ENCODE data around the gene NTN1.
A peak's percentile ranks its signal among the peaks of the same experiment; 100 is the strongest.

NTN1 gene

DNA sequence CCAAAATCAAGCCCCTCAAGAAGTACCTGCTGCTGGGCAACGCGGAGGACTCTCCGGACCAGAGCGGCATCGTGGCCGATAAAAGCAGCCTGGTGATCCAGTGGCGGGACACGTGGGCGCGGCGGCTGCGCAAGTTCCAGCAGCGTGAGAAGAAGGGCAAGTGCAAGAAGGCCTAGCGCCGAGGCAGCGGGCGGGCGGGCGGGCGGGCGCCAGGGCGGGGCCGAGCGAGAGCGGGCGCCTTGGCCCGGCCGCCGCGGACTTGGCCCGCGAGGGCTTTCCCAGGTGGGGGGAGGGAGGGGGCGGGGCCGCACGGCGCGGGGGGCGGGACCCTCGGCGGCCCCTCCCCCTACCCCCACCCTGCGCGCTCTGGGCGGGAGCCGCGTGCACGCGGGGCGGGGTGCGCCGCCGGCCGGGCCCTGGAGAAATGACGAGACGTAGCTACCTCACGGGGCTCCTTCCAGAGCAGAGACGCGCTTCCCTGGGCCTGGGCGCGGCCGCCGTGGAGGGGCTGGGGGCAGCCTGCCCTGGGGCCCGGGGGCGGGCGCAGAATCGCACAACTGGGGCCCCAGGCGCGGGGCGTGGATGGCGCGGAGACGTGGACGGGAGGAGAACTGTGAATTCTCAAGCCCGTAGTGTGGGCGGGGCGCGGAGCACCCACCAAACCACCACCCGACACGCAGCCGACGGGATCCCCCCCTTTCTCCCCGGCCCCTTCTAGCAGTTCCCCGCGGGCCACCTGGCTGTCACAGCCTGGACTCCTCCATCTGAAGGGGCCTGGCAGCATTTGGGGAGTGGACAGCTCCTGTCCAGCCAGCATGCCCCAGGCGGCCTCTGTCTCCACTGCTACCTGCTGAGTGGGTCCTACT is 218.7 kb downstream of the NTN1 start:
- no peak for DNase-seq (ENCODE audit: low read depth)
- H3K4me3 ChIP-seq (ENCODE audit: control insufficient read depth, low read depth, low read length), result peak overlapping the region; percentile 23
- TF ChIP-seq, protein P1, sequence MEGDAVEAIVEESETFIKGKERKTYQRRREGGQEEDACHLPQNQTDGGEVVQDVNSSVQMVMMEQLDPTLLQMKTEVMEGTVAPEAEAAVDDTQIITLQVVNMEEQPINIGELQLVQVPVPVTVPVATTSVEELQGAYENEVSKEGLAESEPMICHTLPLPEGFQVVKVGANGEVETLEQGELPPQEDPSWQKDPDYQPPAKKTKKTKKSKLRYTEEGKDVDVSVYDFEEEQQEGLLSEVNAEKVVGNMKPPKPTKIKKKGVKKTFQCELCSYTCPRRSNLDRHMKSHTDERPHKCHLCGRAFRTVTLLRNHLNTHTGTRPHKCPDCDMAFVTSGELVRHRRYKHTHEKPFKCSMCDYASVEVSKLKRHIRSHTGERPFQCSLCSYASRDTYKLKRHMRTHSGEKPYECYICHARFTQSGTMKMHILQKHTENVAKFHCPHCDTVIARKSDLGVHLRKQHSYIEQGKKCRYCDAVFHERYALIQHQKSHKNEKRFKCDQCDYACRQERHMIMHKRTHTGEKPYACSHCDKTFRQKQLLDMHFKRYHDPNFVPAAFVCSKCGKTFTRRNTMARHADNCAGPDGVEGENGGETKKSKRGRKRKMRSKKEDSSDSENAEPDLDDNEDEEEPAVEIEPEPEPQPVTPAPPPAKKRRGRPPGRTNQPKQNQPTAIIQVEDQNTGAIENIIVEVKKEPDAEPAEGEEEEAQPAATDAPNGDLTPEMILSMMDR (IDR thresholded peaks at IDR 0.05; ENCODE audit: control insufficient read depth, insufficient read depth, low read depth, low read length, missing control alignments), result no peak

DNA sequence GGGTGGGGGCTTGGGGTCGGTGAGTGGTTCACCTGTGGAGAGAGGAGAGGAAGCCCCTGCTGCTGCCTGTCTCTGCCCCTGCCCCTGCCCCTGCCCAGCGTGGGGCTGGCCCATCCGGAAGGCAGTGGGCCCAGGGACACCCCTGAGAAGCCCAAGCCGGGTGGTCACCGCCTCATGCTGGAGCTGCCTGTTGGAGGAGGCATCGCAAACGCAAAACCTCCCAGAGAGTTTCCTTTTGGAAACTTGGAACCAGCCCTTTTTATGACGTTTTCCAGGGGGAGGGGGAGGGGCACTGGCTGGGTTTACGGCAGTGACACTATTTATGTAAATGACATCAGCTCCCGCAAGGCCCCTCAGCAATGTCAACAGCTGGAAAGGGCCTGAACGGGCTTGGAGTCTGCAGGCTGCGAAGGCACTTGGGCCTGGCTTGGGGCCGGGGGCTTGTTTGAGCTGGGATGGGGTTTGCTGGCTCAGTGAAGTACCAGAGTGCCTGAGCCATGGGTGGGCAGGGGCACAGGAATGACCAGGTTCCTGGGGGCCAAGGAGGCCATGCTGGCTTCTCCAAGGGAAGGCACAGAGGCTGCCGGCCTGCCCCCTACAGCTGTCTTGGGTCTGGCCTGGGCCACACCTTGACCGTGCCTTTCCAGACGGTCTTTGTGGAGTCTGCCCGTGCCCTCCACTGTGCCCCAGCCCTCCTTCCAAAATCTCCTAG is 219.5 kb downstream of the NTN1 start:
- TF ChIP-seq, protein P1 (IDR thresholded peaks at IDR 0.05; ENCODE audit: control insufficient read depth, insufficient read depth, low read depth, low read length, missing control alignments), result no peak
- no peak for DNase-seq (ENCODE audit: low read depth)
- H3K4me3 ChIP-seq (ENCODE audit: control insufficient read depth, low read depth, low read length), result no peak overlapping the region

DNA sequence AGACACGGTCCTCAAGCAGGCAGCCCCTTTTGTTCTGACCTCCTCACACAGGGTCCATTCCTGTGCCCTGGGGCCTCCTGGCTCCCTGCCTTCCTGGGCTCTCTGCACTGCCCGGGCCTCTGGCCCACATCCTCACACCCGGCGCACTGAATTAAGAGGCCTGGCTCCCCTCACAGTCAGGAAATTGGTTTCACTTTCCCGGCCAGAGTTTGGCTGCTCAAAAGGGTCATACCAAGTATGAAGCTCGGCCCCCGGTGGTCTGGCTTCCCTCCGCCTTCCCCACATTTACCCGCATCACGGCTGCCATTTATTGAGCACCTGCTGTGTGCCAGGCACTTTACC is 220.0 kb downstream of the NTN1 start:
- TF ChIP-seq, protein P1 (IDR thresholded peaks at IDR 0.05; ENCODE audit: control insufficient read depth, insufficient read depth, low read depth, low read length, missing control alignments), result no peak
- DNase-seq (ENCODE audit: low read depth), result no peak
- no peak overlapping the region for H3K4me3 ChIP-seq (ENCODE audit: control insufficient read depth, low read depth, low read length)

DNA sequence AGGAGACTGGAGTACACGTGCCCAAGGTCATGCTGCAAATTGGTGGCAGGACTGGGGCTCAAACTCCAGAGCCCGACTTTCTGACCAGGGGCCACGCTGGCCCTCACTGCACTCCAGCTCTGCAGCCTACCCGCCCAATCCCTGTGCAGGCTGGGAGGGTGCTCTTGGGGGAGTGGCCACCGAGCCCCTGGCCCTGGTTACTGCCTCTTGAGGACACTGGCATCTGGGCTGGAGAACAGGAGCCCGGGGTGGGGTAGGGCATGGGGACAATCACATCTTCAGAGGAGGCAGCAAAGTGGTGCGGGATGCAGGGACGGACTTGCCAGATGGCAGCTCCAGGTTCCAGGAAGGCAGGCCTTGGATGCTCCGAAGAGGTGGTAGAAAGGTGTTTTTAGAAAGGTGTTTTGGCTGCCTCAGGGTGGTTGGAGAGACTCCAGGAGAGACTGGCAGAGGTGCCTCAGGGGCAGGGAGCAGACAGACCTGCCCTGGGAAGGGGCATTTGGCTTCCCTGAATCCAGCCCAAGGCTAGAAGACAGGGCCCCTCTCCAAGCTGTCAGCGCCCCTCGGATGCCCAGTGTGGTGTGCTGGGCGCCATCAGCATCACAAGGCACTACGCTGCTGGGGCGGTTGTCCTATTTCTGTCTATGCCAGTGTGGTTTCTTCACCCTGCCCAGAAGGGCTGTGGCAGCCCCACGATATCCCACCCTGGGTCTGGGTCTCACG is 220.6 kb downstream of the NTN1 start:
- no peak for DNase-seq (ENCODE audit: low read depth)
- TF ChIP-seq, protein P1 (IDR thresholded peaks at IDR 0.05; ENCODE audit: control insufficient read depth, insufficient read depth, low read depth, low read length, missing control alignments), result no peak
- H3K4me3 ChIP-seq (ENCODE audit: control insufficient read depth, low read depth, low read length), result no peak overlapping the region

DNA sequence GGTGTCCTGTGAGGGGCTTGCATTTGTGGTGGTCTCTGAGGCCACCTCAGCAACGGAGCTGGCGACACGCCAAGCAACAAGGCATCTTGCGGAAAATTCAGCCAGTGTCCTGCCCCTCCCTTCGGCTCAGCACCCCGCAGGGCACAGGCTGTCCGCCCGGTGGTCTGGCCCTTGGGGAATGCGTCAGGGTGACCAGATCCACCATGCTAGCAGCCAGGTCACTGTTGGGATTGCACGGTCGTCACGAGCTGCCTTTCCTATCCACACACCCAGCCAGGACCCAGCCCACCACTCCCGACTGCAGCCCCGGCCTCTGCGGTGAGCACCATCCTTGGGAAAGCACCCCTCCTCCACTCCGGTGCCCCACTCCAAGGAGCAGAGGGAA is 221.2 kb downstream of the NTN1 start:
- no peak for DNase-seq (ENCODE audit: low read depth)
- H3K4me3 ChIP-seq (ENCODE audit: control insufficient read depth, low read depth, low read length), result no peak overlapping the region
- TF ChIP-seq, protein P1 (IDR thresholded peaks at IDR 0.05; ENCODE audit: control insufficient read depth, insufficient read depth, low read depth, low read length, missing control alignments), result no peak

DNA sequence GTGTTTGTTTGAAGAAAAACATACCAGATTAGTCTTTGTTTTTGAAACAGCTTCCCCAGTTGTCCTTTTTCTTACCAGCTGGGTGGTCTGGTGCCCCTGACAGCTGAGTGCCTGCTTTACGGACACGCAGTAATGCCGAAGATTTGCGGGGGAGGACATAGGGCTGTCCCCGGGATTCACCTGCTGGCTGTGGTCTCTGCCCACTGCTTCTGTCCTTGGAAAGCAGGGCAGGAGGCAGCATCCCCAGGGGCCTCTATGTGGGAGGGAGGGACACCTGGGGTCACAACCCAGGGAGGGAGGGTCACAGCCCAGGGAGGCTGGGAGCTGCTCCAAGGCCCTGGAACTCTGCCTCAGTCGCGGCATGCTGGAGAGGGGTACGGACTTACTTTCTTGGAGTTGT is 221.7 kb downstream of the NTN1 start:
- DNase-seq (ENCODE audit: low read depth), result no peak
- TF ChIP-seq, protein P1 (IDR thresholded peaks at IDR 0.05; ENCODE audit: control insufficient read depth, insufficient read depth, low read depth, low read length, missing control alignments), result no peak
- H3K4me3 ChIP-seq (ENCODE audit: control insufficient read depth, low read depth, low read length), result no peak overlapping the region
